GM19397 (cell line): ENCODE results near the gene CBX5.
A peak's percentile ranks its signal among the peaks of the same experiment; 100 is the strongest.
"Not testable (repeated sequence)": the region's sequence is repeated elsewhere in the genome, so short reads cannot be mapped to it uniquely, and the experiment has no call there.

Experiments
- ATAC-seq: cut with Tn5 transposase; IDR thresholded peaks from one replicate; pipeline ENCODE4 v1.9.1; 2021; ENCODE audit warnings: mild to moderate bottlenecking, moderate library complexity; ENCODE audit not compliant: unreplicated experiment

Gene CBX5

GRCh38 chr12:54272214-54272613 is 7.7 kb downstream of the CBX5 start:
- ATAC-seq = no peak

DNA sequence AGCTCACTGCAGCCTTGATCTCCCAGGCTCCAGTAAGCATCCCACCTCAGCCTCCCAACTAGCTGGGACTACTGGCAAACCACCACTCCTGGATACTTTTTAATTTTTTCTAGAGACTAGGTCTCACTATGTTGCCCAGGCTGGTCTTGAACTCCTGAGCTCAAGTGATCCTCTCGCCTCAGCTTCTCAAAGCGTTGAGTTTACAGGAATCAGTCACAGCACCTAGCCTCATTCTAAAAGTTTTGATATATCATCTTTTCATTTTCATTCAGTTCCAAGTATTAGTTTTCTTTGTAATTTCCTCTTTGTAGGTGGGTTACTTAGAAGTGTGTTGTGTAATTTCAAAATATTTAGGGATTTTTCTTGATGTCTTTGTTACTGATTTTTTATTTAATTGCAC is 9.6 kb downstream of the CBX5 start:
- no peak for ATAC-seq

GRCh38 chr12:54266852-54267251 is 13.1 kb downstream of the CBX5 start:
- no peak for ATAC-seq

GRCh38 chr12:54265364-54265812 is 14.5 kb downstream of the CBX5 start:
- no peak for ATAC-seq

- ATAC-seq = no peak
Measured at GRCh38 chr12:54262403-54262925, 17.5 kb downstream of the CBX5 start.

GRCh38 chr12:54261815-54262402 is 18.0 kb downstream of the CBX5 start:
- ATAC-seq = no peak

DNA sequence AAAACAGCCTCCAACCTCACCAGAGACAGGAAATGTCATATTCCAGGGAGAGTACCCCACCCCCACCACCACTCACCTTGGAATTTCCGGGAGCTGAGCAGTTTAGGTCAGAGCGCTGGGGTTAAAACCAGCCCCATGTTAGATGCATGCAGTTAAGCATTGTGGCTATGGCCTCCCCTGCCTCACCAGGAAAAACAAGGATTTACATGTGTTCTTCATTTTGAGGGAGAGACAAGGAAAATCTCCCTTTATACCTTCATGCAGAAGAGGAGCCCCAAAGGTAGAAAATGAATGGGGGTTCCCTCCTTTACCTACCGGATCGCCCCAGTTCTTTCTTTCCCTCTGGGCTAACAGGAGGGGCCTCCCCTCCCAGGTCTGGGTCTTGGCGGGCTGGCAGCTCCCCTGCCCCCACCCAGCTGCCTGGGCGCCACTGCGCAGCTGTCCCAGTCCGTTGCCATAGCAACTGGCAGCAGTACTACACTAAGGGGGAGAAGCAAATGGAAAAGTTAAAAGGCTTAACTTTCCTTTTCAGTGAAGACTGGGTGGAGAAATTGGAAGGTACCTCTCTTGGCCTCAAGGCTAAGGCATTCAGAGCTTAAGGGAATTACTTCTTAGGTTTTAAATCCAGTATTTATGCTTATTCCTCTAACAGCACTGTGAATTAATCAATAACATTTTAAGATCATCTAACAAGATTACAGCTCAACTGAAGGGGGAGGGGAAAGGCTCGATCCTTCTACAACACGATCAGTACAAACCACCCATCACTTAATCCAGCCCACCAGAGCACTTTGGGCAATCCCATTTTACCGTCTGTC is 20.5 kb downstream of the CBX5 start:
- peak; percentile 86 for ATAC-seq

- no peak for ATAC-seq
Measured at GRCh38 chr12:54258201-54258681, 21.7 kb downstream of the CBX5 start.

DNA sequence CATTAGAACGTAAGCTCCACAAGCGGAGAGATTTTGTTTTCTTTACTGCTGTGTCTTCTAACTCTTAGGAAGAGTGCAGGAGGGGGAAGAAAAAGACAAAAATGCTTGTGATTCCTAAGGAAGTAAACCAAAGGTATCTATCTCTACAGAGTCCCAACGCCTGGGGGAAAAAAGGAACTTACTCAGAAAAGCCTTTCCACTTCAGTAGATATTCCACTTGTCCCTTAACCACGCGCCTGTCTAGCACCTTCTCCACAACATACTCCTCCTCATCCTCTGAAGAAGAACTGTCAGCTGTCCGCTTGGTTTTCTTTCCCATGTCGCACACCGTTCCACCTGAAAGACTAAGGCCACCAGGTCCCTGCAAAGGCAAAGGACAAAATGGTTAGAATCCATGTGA is 22.6 kb downstream of the CBX5 start:
- no peak for ATAC-seq

DNA sequence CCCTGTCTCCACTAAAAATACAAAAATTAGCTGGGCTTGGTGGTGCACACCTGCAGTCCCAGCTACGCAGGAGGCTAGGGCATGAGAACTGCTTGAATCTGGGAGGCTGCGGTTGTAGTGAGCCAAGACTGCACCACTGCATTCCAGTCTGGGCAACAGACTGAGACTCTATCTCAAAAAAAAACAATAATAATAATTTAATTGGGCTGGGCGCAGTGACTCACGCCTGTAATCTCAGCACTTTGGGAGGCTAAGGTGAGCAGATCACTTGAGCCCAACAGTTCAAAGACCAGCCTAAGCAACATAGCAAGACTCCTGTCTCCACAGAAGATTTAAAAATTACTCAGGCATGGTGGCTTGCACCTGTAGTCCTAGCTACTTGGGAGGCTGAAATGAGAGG is 26.7 kb downstream of the CBX5 start:
- ATAC-seq = no peak

DNA sequence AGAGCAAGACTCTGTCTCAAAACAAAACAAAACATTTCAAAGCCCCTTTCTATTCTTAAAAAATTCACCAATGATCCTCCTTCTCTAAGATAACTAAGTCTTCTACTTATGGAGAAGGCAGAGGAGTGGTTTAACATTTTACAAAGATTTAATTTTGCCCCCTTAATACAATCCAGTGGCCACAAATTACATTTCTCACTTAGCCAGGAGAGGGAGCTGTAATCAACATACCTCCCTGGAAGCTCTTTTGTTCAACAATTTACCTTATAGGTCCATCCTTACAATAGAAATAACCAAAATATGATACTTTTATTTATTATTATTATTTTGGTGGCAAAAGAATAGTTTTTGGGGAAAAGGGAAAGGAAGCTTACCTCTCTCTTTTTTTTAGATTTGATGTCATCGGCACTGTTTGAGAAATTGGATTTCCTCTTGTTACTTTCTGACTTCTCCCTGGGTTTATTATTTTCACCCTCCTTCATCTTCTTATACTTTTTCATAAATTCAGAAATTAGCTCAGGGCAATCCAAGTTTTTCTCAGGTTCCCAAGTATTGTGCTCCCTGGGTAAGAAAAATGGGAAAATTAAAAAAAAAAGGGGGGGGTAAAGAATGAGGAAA is 28.1 kb downstream of the CBX5 start:
- no peak for ATAC-seq

DNA sequence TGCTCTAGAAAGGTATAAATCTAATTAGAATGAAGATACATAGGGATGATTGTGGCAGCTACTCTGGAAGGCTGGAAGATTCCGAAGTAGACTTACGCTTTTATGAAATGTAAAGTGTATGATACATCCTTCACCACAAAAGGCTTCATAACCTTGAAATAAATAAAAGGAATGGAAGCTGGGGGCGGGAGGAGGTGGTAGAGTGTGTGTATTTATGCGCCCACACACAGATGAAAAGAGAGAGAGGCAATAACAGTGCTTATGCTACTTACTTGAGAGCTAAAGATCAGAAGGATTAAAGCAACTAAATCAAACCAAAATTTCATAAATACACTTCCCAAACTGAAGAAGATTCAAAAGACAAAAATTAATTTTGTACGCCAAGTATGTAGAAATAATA is 30.4 kb downstream of the CBX5 start:
- ATAC-seq = no peak

DNA sequence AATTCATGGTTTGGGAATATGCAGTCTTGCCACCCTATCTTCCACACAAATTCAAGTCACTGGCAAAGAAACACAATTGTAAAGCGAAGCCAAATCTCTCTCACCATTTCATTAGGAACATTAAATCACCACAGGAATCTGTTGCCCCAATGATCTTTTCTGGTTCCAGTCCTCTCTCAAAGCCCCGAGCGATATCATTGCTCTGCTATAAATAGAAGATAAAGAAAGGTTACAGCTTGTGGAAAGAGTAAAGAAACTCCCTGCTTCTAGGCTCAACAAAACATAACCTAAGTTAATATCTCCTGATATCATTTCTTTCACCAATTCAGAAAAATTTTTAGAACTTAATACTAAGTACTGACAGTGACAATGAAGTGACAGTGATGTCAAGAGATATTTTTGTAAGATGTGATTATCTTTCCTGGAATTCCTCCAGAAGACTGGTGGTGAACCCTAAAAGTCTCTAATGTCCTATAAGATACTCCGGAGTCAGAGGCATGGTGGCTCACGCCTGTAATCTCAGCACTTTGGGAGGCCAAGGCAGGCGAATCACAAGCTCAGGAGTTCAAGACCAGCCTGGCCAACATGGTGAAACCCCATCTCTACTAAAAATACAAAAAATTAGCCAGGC is 33.8 kb downstream of the CBX5 start:
- ATAC-seq = no peak

GRCh38 chr12:54240971-54241588 is 38.8 kb downstream of the CBX5 start:
- no peak for ATAC-seq

- ATAC-seq = no peak
Measured at GRCh38 chr12:54240129-54240528, 39.8 kb downstream of the CBX5 start.

DNA sequence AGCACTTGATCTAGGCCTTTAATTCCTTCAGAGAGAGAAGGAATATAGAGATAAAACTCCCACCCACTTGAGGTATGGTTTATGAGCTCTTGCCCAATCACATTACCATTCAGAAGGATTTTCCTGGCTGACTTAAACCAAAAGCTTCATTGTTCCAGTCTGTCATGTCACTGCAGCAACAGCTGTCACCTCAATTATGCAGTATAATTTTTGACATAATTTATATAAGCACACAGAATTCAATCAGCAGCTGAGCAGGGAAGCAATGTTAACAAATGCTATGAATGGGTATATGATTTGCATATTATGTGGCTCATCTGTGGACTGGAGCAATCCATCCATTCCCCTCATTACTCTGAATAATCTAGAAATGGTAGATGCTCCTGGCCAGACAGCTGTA is 40.3 kb downstream of the CBX5 start:
- no peak for ATAC-seq

DNA sequence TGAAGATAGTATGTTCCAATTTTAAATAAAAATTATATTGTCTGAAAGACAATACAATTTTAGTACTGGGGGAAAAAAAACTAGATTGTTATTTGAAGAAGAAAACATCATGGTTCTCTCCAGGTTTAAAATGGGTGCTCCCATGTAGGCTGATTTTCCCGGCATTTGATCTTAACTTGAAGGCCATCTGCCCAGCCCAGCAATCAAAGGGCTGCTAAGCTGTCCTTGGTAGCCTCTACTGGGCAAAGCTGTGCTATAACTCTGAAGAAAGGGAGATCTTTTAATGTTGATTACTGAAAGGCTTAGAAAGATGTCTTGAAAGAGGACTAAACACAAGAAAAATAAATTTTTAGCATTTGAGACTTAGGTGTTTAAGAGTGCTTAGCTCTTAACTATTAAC is 41.4 kb downstream of the CBX5 start:
- ATAC-seq = no peak

DNA sequence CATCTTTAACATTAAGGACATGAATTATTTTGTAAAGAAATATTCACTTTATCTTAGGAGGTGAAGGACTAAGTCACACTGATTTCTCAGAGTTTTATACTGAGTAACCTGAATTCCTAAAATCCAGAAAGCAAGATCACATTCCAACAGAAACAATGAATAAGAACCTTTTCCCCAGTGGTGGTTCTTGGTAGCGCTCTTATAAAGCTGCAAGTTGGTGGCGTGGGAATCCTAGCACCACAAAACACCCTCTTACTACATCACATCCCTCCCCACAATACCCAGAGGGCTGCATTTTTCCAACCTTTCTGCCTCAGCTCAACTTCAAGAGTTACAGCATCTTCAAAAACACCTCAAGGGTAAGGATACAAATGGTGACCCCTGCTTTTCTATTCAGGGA is 47.1 kb downstream of the CBX5 start:
- ATAC-seq = no peak

GRCh38 chr12:54231269-54231668 is 48.7 kb downstream of the CBX5 start:
- not testable (repeated sequence) for ATAC-seq

DNA sequence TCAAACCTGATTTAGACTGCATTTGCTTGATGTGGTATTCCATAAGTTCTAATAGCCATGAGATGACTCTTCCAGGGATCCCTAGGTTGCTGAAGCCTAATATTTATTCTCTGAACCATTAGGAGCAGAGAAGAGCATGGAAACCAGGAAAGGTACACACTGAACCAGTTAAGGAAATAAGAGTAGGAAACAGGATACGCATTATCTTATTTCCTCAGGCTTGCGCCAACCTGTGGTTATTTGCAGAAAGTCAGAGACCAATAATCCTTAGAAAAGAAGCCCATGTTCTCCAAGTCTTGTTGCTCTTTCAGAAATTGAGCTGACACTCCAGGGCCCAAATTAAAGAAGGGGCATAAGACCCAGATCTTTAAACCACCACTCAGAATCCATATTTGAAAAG is 49.4 kb downstream of the CBX5 start:
- ATAC-seq = no peak
